Natural killer cell treated with Interleukin-12 subunit alpha and Interleukin-12 subunit beta and Interleukin-15 and Interleukin-18, amount 100 ng/mL, for 72 hours (primary cell): ENCODE results near the gene SHANK3. TPM values are rescaled to one million over a fixed set of nuclear protein-coding genes. Genes with fewer than 3 reads are reported as not detected.
A peak's percentile ranks its signal among the peaks of the same experiment; 100 is the strongest.

Experiments
- ATAC-seq, 2 donors: fragments of 150-1000 bp; cut with Tn5 transposase in 1 of 2; sonication (Bioruptor Pico), chemical (Tn5 transposase) in 1 of 2; 2 replicates each; pipeline ENCODE4 v1.10.0; 2021
- DNase-seq: peaks from one replicate; pipeline ENCODE4 v3.0.0; 2022; ENCODE audit warnings: low spot score
- H3K27ac Mint-ChIP-seq, 2 donors: 1 replicate in 1 of 2; 2 replicates in 1 of 2; pipeline ENCODE4 v1.8.0; 2022; ENCODE audit warnings: mixed read lengths in 2 of 2, mild to moderate bottlenecking in 1 of 2, moderate library complexity in 1 of 2
- H3K27me3 Mint-ChIP-seq, 2 donors: 1 replicate in 1 of 2; 2 replicates in 1 of 2; pipeline ENCODE4 v1.8.0; 2022; ENCODE audit warnings: mixed read lengths in 2 of 2
- H3K36me3 Mint-ChIP-seq: one replicate; pipeline ENCODE4 v1.8.0; 2022; ENCODE audit warnings: mixed read lengths
- H3K4me1 Mint-ChIP-seq, 2 donors: 1 replicate in 1 of 2; 2 replicates in 1 of 2; pipeline ENCODE4 v1.8.0; 2022; ENCODE audit warnings: low read depth in 2 of 2, mixed read lengths in 2 of 2, mild to moderate bottlenecking in 1 of 2
- H3K4me3 Mint-ChIP-seq: one replicate; pipeline ENCODE4 v1.8.0; 2022; ENCODE audit warnings: mixed read lengths
- H3K9me3 Mint-ChIP-seq: 2 replicates; pipeline ENCODE4 v1.8.0; 2022; ENCODE audit warnings: mixed read lengths
- total RNA-seq, 2 donors: library from RNA; stranded (reverse); gene quantifications; one replicate each; pipeline ENCODE4 v1.2.3, GENCODE V29; 2022

The SHANK3 gene
- total RNA-seq, 2 donors from 2014 or later = not detected

DNA sequence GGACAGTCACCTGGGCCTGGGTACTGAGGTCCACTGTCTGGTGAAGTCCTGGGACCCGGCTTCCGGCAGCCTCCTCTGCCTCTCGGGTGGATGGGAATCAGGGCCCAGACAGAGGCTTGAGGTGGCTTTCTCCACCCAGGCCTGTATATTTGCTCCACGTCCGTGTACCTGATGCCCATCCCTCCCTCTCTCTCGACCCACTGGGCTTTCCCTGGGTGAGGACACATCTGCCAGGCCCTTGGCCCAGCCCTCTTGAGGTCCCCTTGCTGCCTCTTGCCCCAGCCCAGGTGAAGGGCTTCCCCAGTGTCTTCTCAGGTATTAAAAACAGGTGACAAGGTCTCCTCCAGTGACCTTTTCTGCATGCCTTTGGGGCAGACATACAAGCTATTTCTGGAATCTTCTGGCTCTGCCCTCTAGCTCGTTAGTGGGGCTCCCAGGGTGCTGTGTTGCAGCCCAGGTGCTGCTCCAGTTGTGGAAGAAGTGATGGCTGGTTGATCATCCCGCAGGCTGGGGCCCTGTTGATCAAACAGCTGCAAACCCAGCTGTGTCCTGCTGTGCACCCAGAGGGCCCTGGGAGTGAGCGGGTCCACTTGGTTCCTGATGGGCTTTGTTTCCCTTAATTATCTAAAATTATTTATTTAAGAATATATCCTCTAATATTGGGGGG lies 39.9 kb downstream of the SHANK3 start:
- Mint-ChIP-seq H3K36me3 (no peaks in the 10 kb centered on the region), H3K27me3 (peaks cover 0 to 9% of the 10 kb centered on the region in 2 donors), H3K4me3 (no peak overlapping the region), H3K4me1 (no peaks in the 10 kb centered on the region), H3K9me3 (no peaks in the 10 kb centered on the region), H3K27ac (no peak overlapping the region)
- peak; percentile 50 for DNase-seq
- no peak for ATAC-seq

DNA sequence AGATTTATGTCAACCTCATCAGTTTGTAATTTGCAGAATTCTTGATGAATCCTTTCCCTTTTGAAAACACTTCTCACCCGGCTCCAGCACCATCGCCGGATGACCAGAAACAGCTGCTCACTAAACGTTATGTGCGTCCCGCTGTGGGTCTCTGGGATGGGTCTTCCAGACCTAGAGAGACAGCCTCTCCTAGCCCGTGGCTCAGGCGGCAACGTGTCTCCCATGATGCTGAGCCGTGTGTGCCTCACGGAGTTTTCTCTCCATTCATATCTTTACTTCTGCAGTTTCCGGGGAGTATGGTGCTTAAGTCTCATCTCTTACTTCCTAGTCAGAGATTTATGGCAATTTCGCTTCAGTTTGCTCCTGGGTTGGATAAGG lies 40.4 kb downstream of the SHANK3 start:
- Mint-ChIP-seq H3K27ac (no peak overlapping the region), H3K27me3 (peaks cover 0 to 9% of the 10 kb centered on the region in 2 donors), H3K9me3 (no peaks in the 10 kb centered on the region), H3K4me1 (no peaks in the 10 kb centered on the region), H3K4me3 (no peak overlapping the region), H3K36me3 (no peaks in the 10 kb centered on the region)
- DNase-seq (peak; percentile 12), ATAC-seq (no peak)

DNA sequence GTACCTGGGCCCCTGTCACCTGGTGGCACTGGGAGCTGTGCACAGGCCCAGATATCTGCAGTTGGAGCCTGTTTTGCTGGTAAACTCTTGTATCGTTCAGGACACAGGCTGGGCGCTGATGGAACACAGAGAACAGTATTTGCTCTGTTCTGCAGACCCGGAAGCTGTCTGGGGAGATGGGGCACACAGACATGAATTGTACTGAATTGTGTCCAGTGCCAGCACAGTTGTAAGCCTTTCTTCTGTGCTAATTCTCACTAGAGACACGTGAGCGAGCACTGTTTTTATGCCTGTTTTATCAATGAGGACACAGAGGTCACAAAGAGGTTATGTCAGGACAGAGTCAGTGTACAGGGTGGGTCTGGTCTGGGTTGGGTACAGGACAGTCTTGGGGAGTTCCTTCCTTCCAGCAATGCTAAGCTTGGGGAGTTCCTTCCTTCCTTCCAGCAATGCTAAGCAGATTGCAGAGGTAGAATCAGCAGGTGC lies 41.0 kb downstream of the SHANK3 start:
- Mint-ChIP-seq H3K27me3 (peaks cover 0 to 6% of the 10 kb centered on the region in 2 donors), H3K4me3 (no peak overlapping the region), H3K36me3 (no peaks in the 10 kb centered on the region), H3K9me3 (no peaks in the 10 kb centered on the region), H3K4me1 (no peaks in the 10 kb centered on the region), H3K27ac (no peak overlapping the region)
- DNase-seq (peak; percentile 18), ATAC-seq (no peak)

DNA sequence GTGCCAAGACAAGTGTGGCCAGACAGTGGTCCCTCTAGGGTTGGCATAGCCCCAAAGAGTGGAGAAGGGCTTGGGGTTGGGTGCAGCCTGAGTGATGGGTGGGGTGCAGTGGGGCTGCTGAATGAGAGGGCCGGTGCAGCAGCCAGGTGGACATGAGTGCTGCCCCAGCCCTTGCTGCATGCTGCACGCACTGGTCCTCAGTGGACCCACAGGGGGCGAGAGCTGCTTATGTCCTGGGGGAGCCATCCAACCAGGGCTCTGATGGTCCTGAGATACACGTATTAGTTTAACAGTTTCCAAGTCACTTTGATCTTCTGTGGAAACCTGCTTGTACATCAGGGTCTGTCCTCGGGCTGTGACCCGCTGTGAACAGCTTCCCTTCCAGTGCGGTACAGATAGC lies 41.5 kb downstream of the SHANK3 start:
- H3K4me1 Mint-ChIP-seq = no peaks in the 10 kb centered on the region
- no peak overlapping the region for H3K4me3 Mint-ChIP-seq
- peaks cover 0 to 6% of the 10 kb centered on the region in 2 donors for H3K27me3 Mint-ChIP-seq
- no peaks in the 10 kb centered on the region for H3K36me3 Mint-ChIP-seq
- H3K9me3 Mint-ChIP-seq = no peaks in the 10 kb centered on the region
- H3K27ac Mint-ChIP-seq = no peak overlapping the region
- ATAC-seq = no peak
- DNase-seq = no peak

DNA sequence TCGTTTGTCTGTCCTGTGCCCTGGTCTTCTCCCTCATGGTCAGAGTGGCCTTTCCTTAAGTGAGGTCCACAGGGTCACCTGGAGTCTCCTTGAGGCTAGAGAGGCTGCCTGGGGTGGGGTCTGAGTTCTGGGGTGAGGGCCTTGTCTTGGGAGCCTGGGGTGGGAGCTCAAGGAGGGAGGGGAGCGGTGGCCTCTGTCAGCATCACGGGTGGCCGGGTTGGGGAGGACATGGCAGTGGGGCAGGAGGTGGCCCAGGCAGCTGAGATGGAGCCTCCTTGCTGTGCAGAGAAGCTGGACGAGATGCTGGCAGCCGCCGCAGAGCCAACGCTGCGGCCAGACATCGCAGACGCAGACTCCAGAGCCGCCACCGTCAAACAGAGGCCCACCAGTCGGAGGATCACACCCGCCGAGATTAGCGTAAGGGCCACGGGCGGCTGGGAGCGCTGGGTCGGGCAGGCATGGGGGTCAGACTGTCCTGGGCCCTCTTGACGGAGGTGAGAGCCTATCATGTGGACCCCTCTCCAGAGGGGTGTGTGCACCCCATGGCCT lies 42.1 kb downstream of the SHANK3 start:
- no peak for ATAC-seq
- no peak for DNase-seq
- Mint-ChIP-seq H3K27me3 (peaks cover 0 to 6% of the 10 kb centered on the region in 2 donors), H3K4me1 (no peaks in the 10 kb centered on the region), H3K9me3 (no peaks in the 10 kb centered on the region), H3K4me3 (no peak overlapping the region), H3K36me3 (no peaks in the 10 kb centered on the region), H3K27ac (no peak overlapping the region)

DNA sequence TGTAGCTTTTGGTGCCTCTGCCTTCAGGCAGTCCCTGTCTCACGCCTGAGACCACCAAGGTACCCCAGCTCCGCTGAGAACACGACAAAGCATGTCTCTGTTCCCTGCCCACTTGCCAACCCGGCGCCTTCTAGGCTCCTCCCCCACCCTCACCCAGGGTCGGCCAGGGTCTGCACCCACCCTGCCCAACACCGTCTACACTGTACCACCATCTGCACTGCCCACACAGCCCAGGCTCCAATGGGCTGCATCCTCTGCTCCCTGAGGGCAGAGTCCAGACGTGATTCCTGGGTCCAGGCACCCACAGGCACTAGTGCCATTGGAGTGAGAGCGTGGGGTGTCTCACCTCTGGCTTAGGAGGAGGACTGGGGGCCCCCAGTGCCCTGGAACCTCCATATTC lies 42.6 kb downstream of the SHANK3 start:
- Mint-ChIP-seq H3K9me3 (no peaks in the 10 kb centered on the region), H3K36me3 (no peaks in the 10 kb centered on the region), H3K27me3 (peaks cover 0 to 6% of the 10 kb centered on the region in 2 donors), H3K4me3 (no peak overlapping the region), H3K27ac (no peak overlapping the region), H3K4me1 (no peaks in the 10 kb centered on the region)
- no peak for ATAC-seq
- DNase-seq = no peak

DNA sequence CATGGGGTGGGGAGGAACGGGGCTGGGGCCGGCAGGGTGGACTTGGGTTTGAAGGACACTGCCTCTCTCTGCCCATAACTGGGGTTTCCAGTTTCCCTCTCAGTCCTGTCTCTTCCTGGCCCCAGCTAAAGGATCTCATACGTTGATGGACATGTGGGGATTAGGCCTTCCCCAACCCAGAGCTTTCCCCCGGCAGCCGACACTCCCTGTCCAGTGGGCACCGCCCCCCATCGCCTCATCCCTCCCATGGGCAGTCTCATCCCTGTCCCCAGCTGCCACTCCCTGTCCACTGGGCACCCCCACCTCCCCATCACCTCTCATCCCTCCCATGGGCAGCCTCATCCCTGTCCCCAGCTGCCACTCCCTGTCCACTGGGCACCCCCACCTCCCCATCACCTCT lies 43.2 kb downstream of the SHANK3 start:
- Mint-ChIP-seq H3K27ac (no peak overlapping the region), H3K9me3 (no peaks in the 10 kb centered on the region), H3K4me3 (no peak overlapping the region), H3K4me1 (no peaks in the 10 kb centered on the region), H3K27me3 (peaks cover 0 to 6% of the 10 kb centered on the region in 2 donors), H3K36me3 (no peaks in the 10 kb centered on the region)
- DNase-seq (no peak), ATAC-seq (no peak)

DNA sequence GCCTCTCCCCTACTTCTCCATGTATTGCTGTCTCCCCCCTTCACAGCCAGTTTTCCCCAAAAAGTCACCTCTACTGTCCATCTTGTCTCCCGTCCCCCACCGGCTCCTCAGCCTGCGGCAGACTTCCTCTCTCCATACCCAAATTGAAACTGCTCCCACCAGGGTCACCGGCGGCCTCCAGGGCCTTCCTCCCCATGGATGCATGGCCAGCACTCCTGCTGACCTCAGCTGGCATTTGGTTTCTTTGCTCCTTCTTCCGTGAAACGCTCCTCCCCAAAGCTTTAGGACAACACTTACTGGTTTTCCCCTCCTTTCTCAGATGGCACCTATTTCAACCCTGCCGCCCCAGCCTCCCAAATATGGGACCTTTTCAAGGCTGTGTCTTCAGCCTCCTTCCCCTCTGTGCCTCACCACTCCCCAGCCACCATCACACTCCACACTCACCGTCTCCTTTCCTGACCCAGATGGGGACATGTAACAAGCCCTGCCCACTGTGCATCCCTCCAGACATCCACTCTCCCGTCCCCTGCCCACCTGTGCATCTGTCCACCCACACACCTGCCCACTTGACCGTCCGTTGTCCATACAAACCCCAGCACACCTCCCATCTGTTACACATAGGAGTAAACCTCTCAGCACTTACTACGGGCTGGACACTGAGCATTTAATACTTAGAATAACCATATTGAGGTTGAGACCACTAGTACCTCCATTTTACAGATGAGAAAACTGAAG lies 43.8 kb downstream of the SHANK3 start:
- no peak for ATAC-seq

DNA sequence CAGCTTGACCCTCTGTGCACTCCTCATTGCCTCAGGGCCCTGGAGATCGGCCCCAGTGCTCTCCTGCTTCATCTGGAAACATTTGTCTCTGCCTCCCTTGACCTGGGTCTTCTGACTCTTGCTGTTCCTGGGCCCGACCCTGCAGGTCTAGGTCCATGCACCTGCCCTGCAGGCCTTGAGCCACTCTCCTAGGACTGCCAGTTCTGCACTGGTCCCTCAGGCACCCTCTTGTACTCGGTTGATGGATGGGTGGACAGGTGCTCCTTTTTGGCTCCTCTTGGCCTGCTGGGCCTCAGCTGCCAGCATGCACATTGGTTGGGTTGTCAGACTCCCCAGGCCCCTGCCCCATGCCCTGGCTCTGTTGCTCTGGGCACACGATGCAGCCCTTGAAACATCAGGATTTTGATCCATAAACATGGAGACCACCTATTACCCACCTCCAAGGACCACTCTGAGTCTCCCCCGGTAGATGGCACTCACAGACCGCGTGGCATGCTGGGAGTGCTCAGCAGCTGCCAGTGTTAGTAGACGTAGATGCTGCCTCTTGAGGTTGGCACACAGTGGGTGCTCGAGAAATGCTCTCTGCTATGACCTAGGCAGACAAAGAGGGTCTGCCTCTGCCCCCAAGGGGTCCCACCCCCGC lies 45.2 kb downstream of the SHANK3 start:
- Mint-ChIP-seq H3K36me3 (no peaks in the 10 kb centered on the region), H3K4me1 (no peaks in the 10 kb centered on the region), H3K9me3 (no peaks in the 10 kb centered on the region), H3K27me3 (peaks cover 0 to 6% of the 10 kb centered on the region in 2 donors), H3K4me3 (no peak overlapping the region), H3K27ac (no peak overlapping the region)
- ATAC-seq (no peak), DNase-seq (no peak)

More for the DNA sequence above, 43.8 kb downstream of the SHANK3 start:
- Mint-ChIP-seq H3K27ac (peak overlapping the region in 1 of 2 donors; percentile 34), H3K4me3 (no peak overlapping the region), H3K9me3 (no peaks in the 10 kb centered on the region), H3K36me3 (no peaks in the 10 kb centered on the region), H3K27me3 (peaks cover 0 to 6% of the 10 kb centered on the region in 2 donors), H3K4me1 (no peaks in the 10 kb centered on the region)
- no peak for DNase-seq

DNA sequence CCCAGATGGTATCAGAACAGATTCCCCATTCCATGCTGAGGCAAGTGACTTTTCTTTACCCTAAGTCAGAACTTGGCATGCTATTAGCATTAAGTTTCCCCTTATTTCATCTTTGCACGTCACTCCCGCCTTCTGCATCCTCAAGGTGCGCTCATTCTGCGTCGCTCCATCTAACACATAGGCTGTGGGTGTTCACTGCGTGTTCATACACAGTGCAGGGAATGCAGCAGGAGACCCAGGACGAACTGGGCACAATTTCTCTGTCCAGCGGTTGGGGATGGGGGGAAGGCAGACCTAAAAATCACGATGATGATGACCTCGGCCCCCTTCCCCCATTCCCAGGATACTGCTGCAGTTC lies 45.7 kb downstream of the SHANK3 start:
- Mint-ChIP-seq H3K4me1 (no peaks in the 10 kb centered on the region), H3K9me3 (no peaks in the 10 kb centered on the region), H3K36me3 (no peaks in the 10 kb centered on the region), H3K27me3 (peaks cover 0 to 6% of the 10 kb centered on the region in 2 donors), H3K4me3 (no peak overlapping the region), H3K27ac (no peak overlapping the region)
- DNase-seq = no peak
- ATAC-seq = no peak

DNA sequence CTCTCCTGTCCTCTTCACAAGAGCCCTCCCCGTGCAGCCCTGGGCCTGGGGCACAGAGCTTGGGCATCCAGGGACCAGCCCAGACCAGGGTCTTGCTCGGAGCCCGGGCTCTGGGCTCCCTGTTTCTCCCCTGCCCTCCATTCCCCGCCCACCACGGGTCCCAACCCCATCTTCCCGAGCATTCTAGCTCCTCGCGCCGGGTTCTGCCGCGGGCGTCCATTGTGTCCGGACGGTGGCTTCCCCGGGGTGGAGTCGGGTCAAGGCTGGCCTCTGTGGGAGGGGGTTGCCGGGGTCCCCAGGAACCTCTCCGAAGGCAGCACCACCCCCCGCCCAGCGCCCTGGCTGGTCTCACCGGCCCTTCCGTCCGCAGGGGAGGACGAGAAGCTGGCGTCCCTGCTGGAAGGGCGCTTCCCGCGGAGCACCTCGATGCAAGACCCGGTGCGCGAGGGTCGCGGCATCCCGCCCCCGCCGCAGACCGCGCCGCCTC lies 47.2 kb downstream of the SHANK3 start:
- DNase-seq (no peak), ATAC-seq (no peak)
- Mint-ChIP-seq H3K27me3 (peaks cover 0 to 6% of the 10 kb centered on the region in 2 donors), H3K4me1 (no peaks in the 10 kb centered on the region), H3K4me3 (no peak overlapping the region), H3K36me3 (no peaks in the 10 kb centered on the region), H3K9me3 (no peaks in the 10 kb centered on the region), H3K27ac (no peak overlapping the region)

DNA sequence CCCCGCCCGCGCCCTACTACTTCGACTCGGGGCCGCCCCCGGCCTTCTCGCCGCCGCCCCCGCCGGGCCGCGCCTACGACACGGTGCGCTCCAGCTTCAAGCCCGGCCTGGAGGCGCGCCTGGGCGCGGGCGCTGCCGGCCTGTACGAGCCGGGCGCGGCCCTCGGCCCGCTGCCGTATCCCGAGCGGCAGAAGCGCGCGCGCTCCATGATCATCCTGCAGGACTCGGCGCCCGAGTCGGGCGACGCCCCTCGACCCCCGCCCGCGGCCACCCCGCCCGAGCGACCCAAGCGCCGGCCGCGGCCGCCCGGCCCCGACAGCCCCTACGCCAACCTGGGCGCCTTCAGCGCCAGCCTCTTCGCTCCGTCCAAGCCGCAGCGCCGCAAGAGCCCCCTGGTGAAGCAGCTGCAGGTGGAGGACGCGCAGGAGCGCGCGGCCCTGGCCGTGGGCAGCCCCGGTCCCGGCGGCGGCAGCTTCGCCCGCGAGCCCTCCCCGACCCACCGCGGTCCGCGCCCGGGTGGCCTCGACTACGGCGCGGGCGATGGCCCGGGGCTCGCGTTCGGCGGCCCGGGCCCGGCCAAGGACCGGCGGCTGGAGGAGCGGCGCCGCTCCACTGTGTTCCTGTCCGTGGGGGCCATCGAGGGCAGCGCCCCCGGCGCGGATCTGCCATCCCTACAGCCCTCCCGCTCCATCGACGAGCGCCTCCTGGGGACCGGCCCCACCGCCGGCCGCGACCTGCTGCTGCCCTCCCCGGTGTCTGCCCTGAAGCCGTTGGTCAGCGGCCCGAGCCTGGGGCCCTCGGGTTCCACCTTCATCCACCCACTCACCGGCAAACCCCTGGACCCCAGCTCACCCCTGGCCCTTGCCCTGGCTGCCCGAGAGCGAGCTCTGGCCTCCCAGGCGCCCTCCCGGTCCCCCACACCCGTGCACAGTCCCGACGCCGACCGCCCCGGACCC lies 48.0 kb downstream of the SHANK3 start:
- Mint-ChIP-seq H3K4me1 (no peaks in the 10 kb centered on the region), H3K36me3 (no peaks in the 10 kb centered on the region), H3K4me3 (no peak overlapping the region), H3K9me3 (no peaks in the 10 kb centered on the region), H3K27me3 (peaks cover 0 to 6% of the 10 kb centered on the region in 2 donors), H3K27ac (no peak overlapping the region)
- DNase-seq (no peak), ATAC-seq (no peak)

DNA sequence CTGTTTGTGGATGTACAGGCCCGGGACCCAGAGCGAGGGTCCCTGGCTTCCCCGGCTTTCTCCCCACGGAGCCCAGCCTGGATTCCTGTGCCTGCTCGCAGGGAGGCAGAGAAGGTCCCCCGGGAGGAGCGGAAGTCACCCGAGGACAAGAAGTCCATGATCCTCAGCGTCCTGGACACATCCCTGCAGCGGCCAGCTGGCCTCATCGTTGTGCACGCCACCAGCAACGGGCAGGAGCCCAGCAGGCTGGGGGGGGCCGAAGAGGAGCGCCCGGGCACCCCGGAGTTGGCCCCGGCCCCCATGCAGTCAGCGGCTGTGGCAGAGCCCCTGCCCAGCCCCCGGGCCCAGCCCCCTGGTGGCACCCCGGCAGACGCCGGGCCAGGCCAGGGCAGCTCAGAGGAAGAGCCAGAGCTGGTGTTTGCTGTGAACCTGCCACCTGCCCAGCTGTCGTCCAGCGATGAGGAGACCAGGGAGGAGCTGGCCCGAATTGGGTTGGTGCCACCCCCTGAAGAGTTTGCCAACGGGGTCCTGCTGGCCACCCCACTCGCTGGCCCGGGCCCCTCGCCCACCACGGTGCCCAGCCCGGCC lies 48.7 kb downstream of the SHANK3 start:
- ATAC-seq = no peak
- H3K27ac Mint-ChIP-seq = no peak overlapping the region

More for the DNA sequence above, 48.7 kb downstream of the SHANK3 start:
- Mint-ChIP-seq H3K4me1 (no peaks in the 10 kb centered on the region), H3K36me3 (no peaks in the 10 kb centered on the region), H3K9me3 (no peaks in the 10 kb centered on the region), H3K4me3 (no peak overlapping the region), H3K27me3 (peaks cover 0 to 4% of the 10 kb centered on the region in 2 donors)
- DNase-seq = no peak
